DMS 273 (cell line): ENCODE results near the gene PDE4D.

Source experiments
- DNase-seq: peaks from one replicate; lab custom pipeline; 2025; ENCODE audit not compliant: unreplicated experiment; lab: John Stamatoyannopoulos, UW

Gene PDE4D

GRCh38 chr5:59268756-59269415, 624.6 kb downstream of the PDE4D start:
- DNase-seq: no peak

GRCh38 chr5:59267033-59267432, 626.5 kb downstream of the PDE4D start:
- peak; percentile 17 for DNase-seq

GRCh38 chr5:59266410-59266809, 627.1 kb downstream of the PDE4D start:
- no peak for DNase-seq

- DNase-seq: peak; percentile 46
Measured at GRCh38 chr5:59264639-59265245, 628.8 kb downstream of the PDE4D start.

- DNase-seq: peak; percentile 43
Measured at GRCh38 chr5:59264013-59264412, 629.5 kb downstream of the PDE4D start.

GRCh38 chr5:59261969-59262368, 631.6 kb downstream of the PDE4D start:
- DNase-seq: peak; percentile 22

GRCh38 chr5:59260973-59261372, 632.6 kb downstream of the PDE4D start:
- peak; percentile 32 for DNase-seq

- peak; percentile 46 for DNase-seq
Measured at GRCh38 chr5:59260200-59260599, 633.3 kb downstream of the PDE4D start.

GRCh38 chr5:59259237-59259636, 634.3 kb downstream of the PDE4D start:
- peak; percentile 75 for DNase-seq

- peak; percentile 45 for DNase-seq
Measured at GRCh38 chr5:59257488-59258400, 635.8 kb downstream of the PDE4D start.

GRCh38 chr5:59256331-59256730, 637.2 kb downstream of the PDE4D start:
- peak; percentile 53 for DNase-seq

GRCh38 chr5:59254055-59254687, 639.4 kb downstream of the PDE4D start:
- DNase-seq: peak; percentile 25

GRCh38 chr5:59253625-59254024, 639.9 kb downstream of the PDE4D start:
- peak; percentile 27 for DNase-seq

GRCh38 chr5:59251627-59252026, 641.9 kb downstream of the PDE4D start:
- DNase-seq: no peak

- DNase-seq: no peak
Measured at GRCh38 chr5:59249726-59250125, 643.8 kb downstream of the PDE4D start.

GRCh38 chr5:59249160-59249559, 644.4 kb downstream of the PDE4D start:
- no peak for DNase-seq

- DNase-seq: peak; percentile 43
Measured at GRCh38 chr5:59246882-59247281, 646.6 kb downstream of the PDE4D start.

GRCh38 chr5:59246145-59246869, 647.2 kb downstream of the PDE4D start:
- DNase-seq: peak; percentile 74

- DNase-seq: no peak
Measured at GRCh38 chr5:59245198-59245597, 648.3 kb downstream of the PDE4D start.

GRCh38 chr5:59241552-59241951, 652.0 kb downstream of the PDE4D start:
- DNase-seq: no peak

GRCh38 chr5:59241119-59241518, 652.4 kb downstream of the PDE4D start:
- DNase-seq: peak; percentile 34
